Body of pancreas (tissue), 4 donors: ENCODE results near the gene CLCF1. TPM values are rescaled to one million over a fixed set of nuclear protein-coding genes. Genes with fewer than 3 reads are reported as not detected.
A peak's percentile ranks its signal among the peaks of the same experiment; 100 is the strongest.

Source experiments
- ATAC-seq: fragments of 150-250 bp; one replicate; pipeline ENCODE4 v1.9.1; 2016
- DNase-seq, 4 donors: peaks; one replicate each; pipeline ENCODE4 v3.0.0-alpha.2; 2019
- H3K27ac ChIP-seq, 4 donors: fragments of 200-600 bp; sonication (generic); 1 replicate in 3 of 4; 2 replicates in 1 of 4; pipeline versions ENCODE4 v1.5.1 to v1.6.1; 2016 to 2019; ENCODE audit warnings: mild to moderate bottlenecking in 1 of 4, mixed read lengths in 1 of 4, moderate library complexity in 1 of 4
- H3K27me3 ChIP-seq, 2 donors: fragments of 200-600 bp; sonication (generic); one replicate each; pipeline ENCODE4 v1.6.0; 2016; ENCODE audit warnings: mild to moderate bottlenecking in 1 of 2
- H3K36me3 ChIP-seq, 2 donors: fragments of 200-600 bp; sonication (generic); replicated peaks in 1 of 2; 2 replicates each; pipeline ENCODE4 v1.5.1; 2016; ENCODE audit warnings: low read depth in 2 of 2; ENCODE audit not compliant: insufficient read depth in 1 of 2
- H3K4me1 ChIP-seq: fragments of 200-600 bp; sonication (generic); one replicate; pipeline ENCODE4 v1.6.0; 2016
- H3K4me3 ChIP-seq, 2 donors: fragments of 200-600 bp; sonication (generic); 1 replicate in 1 of 2; 2 replicates in 1 of 2; pipeline ENCODE4 v1.5.1; 2016 to 2019
- H3K9me3 ChIP-seq, 3 donors: fragments of 200-600 bp; sonication (generic); 1 replicate in 2 of 3; 2 replicates in 1 of 3; pipeline ENCODE4 v1.5.1; 2016
- POLR2A ChIP-seq, 3 donors: fragments of 450-650 bp; IDR thresholded peaks; one replicate each; pipeline ENCODE4 v1.6.1; 2016; ENCODE audit warnings: antibody characterized with exemption in 3 of 3, mild to moderate bottlenecking in 2 of 3
- WGBS, 2 donors: methylation state at CpG; one replicate each; pipeline ENCODE4 v1.1.5; 2017; 5-methylcytosine and 5-hydroxymethylcytosine counted together
- intact Hi-C: fragments of 100-400 bp; cut with DNase I; formaldehyde crosslinking; loops from one replicate; pipeline ENCODE4 v1.15.1; 2023
- total RNA-seq, 2 donors: library from RNA; depleted of rRNA; stranded (reverse); fragments of >200 nt; gene quantifications; one replicate each; pipeline ENCODE4 v1.1.0, GENCODE V29; 2016
- TF ChIP-seq, protein P1 (sequence below), 7 experiments: fragments of 450-650 bp in 4 of 7; fragments of 200-600 bp in 3 of 7; sonication (generic) in 3 of 7; IDR thresholded peaks; one replicate each; pipeline ENCODE4 v1.5.1; 2016 to 2019; ENCODE audit warnings: antibody characterized with exemption in 7 of 7

Gene CLCF1
- total RNA-seq, 2 donors from 2014 or later: 2.3 to 14.5 TPM

- Histone ChIP-seq H3K27me3 (no peaks in the 10 kb centered on the region), H3K27ac (no peak overlapping the region), H3K9me3 (no peaks in the 10 kb centered on the region), H3K4me3 (no peak overlapping the region), H3K36me3 (no peaks in the 10 kb centered on the region), H3K4me1 (peaks cover 33% of the 10 kb centered on the region)
- intact Hi-C loops: no loop called here
- no peak for ATAC-seq
- TF ChIP-seq, protein P1, sequence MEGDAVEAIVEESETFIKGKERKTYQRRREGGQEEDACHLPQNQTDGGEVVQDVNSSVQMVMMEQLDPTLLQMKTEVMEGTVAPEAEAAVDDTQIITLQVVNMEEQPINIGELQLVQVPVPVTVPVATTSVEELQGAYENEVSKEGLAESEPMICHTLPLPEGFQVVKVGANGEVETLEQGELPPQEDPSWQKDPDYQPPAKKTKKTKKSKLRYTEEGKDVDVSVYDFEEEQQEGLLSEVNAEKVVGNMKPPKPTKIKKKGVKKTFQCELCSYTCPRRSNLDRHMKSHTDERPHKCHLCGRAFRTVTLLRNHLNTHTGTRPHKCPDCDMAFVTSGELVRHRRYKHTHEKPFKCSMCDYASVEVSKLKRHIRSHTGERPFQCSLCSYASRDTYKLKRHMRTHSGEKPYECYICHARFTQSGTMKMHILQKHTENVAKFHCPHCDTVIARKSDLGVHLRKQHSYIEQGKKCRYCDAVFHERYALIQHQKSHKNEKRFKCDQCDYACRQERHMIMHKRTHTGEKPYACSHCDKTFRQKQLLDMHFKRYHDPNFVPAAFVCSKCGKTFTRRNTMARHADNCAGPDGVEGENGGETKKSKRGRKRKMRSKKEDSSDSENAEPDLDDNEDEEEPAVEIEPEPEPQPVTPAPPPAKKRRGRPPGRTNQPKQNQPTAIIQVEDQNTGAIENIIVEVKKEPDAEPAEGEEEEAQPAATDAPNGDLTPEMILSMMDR (IDR thresholded peaks at IDR 0.05): no peak
- TF ChIP-seq POLR2A (IDR thresholded peaks at IDR 0.05): no peak
- WGBS, 2 donors: 32 to 46% methylated on average over 7 of the region's 7 CpGs
- DNase-seq: no peak
Observed at GRCh38 chr11:67411785-67412152, 38.4 kb upstream of the CLCF1 start.

DNA sequence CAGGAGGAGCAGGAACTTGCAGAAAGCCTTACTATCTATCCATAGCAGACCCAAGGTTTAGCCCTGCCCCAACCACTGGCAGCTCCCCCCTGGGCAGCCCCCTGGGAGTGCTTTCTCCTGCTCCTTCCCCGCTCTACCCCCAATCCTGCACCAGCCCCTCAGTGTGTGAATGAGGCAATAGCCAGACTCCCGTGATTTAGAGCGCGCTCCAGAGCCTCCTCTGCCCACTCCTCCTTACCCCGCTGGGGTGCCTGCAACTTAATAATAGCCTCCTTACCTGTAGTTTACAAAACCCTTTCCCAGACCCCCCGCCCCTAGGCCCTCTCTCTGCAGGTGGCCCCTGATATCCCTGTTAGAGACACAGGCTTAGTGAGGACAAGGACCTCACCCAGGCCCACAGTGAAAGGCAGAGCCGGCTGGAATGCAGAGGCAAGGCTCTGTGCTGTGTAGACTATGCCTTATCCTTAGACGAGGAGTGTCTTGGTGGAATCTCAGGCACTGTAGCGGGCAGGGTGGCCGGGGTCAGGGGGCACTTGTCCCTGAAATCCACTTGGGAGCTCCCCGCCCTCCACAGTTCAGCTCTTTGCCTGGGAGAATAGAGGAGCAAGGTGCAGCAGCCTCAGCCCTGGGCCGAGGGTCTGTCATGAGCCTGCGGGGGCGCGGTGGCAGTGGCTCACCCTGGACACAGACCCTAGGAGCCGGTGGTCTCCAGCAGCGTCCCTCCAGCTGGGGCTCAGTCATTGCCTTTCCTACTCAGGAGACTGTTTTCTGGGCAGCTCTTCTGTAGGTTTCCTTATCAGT, 37.8 kb upstream of the CLCF1 start:
- Histone ChIP-seq H3K4me3 (no peak overlapping the region), H3K36me3 (no peaks in the 10 kb centered on the region), H3K27me3 (no peaks in the 10 kb centered on the region), H3K4me1 (peaks cover 28% of the 10 kb centered on the region), H3K27ac (no peak overlapping the region), H3K9me3 (no peaks in the 10 kb centered on the region)
- DNase-seq: no peak
- intact Hi-C loops: no loop called here
- TF ChIP-seq, protein P1 (IDR thresholded peaks at IDR 0.05): no peak
- no peak for TF ChIP-seq POLR2A (IDR thresholded peaks at IDR 0.05)
- WGBS, 2 donors: 68 to 72% methylated on average over 13 to 17 of the region's 17 CpGs
- no peak for ATAC-seq

DNA sequence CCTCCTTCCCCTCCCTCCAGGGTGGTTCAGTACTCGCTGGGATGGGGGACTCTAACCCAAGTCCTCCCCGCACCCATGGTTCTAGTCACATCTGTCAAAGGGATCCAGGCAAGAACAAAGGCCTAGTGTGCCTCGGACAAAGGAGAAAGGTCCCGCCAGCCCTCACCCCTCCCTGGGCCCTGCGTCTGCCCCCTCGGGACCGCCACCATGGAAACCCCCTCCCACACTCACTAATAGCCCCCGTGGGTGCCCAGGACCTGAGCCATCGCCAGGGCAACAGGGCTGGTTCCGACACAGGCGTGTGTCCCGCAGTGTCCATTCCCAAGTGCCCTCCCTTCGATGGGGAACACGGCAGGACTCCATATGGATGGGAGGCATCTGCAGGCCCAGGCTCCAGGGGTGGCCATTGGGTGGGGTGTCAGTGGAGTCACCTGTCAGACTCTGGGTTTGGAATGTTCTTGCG, 37.0 kb upstream of the CLCF1 start:
- Histone ChIP-seq H3K27me3 (no peaks in the 10 kb centered on the region), H3K4me3 (no peak overlapping the region), H3K36me3 (no peaks in the 10 kb centered on the region), H3K27ac (no peak overlapping the region), H3K9me3 (no peaks in the 10 kb centered on the region), H3K4me1 (peaks cover 22% of the 10 kb centered on the region)
- DNase-seq (no peak), ATAC-seq (no peak)
- TF ChIP-seq, protein P1 (IDR thresholded peaks at IDR 0.05): no peak
- no peak for TF ChIP-seq POLR2A (IDR thresholded peaks at IDR 0.05)
- WGBS, 2 donors: 33 to 50% methylated on average over 2 to 15 of the region's 15 CpGs
- intact Hi-C loops: no loop called here

- Histone ChIP-seq H3K9me3 (no peaks in the 10 kb centered on the region), H3K36me3 (no peaks in the 10 kb centered on the region), H3K4me3 (no peak overlapping the region), H3K27ac (no peak overlapping the region), H3K4me1 (peaks cover 17% of the 10 kb centered on the region), H3K27me3 (no peaks in the 10 kb centered on the region)
- 18 to 23% methylated on average over 4 to 12 of the region's 13 CpGs for WGBS, 2 donors
- TF ChIP-seq, protein P1 (IDR thresholded peaks at IDR 0.05): peak in 1 of 7 experiments; percentile 16
- TF ChIP-seq POLR2A (IDR thresholded peaks at IDR 0.05): no peak
- peak; percentile 61 for ATAC-seq
- peak; percentile 53 to 72 (median 68) for DNase-seq
- intact Hi-C loops: no loop called here
Observed at GRCh38 chr11:67409781-67410368, 36.5 kb upstream of the CLCF1 start.
